Measurements from ENCODE around the gene NCKAP5. TPM values are rescaled to one million over a fixed set of nuclear protein-coding genes. Genes with fewer than 3 reads are reported as not detected.

The NCKAP5 gene
- total and polyA plus RNA-seq, 7 donors = 0.03 to 1.2 (median 0.22) TPM

DNA sequence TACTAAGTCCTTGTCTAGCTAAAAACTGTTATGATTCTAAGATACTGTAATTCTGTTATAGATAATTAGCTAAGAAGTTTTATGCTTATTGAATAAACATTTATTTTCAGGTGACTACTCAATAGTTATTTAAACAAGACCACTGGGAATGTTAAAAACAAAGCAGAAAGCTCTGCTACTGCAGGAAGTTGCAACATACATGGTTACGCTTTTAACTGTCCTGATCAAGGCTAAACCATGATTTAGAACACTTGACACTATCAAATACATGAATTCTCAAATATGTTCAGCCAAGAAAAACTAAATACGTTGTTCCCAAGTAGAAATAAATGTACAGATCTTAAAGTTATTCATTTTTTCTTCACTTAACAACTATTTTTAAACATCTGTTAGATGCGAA is 263.9 kb downstream of the NCKAP5 start:
- no peaks in the 10 kb centered on the region for H3K36me3 ChIP-seq (ENCODE audit: insufficient read depth in 1 of 2, low read depth in 1 of 2)
- H3K4me1 ChIP-seq = no peaks in the 10 kb centered on the region
- 63 to 81% (median 74%) methylated on average over 3 of the region's 3 CpGs for WGBS, 3 donors
- no peak for ATAC-seq
- H3K27ac ChIP-seq = no peak overlapping the region
- no peaks in the 10 kb centered on the region for H3K27me3 ChIP-seq (ENCODE audit: insufficient read depth in 3 of 3, low read length in 2 of 3)
- TF ChIP-seq, protein P1, sequence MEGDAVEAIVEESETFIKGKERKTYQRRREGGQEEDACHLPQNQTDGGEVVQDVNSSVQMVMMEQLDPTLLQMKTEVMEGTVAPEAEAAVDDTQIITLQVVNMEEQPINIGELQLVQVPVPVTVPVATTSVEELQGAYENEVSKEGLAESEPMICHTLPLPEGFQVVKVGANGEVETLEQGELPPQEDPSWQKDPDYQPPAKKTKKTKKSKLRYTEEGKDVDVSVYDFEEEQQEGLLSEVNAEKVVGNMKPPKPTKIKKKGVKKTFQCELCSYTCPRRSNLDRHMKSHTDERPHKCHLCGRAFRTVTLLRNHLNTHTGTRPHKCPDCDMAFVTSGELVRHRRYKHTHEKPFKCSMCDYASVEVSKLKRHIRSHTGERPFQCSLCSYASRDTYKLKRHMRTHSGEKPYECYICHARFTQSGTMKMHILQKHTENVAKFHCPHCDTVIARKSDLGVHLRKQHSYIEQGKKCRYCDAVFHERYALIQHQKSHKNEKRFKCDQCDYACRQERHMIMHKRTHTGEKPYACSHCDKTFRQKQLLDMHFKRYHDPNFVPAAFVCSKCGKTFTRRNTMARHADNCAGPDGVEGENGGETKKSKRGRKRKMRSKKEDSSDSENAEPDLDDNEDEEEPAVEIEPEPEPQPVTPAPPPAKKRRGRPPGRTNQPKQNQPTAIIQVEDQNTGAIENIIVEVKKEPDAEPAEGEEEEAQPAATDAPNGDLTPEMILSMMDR (IDR thresholded peaks at IDR 0.05) = no peak
- intact Hi-C loops (cut with DNase I) = no loop called here
- no peaks in the 10 kb centered on the region for H3K9me3 ChIP-seq
- no peak overlapping the region for H3K4me3 ChIP-seq
- DNase-seq = no peak

DNA sequence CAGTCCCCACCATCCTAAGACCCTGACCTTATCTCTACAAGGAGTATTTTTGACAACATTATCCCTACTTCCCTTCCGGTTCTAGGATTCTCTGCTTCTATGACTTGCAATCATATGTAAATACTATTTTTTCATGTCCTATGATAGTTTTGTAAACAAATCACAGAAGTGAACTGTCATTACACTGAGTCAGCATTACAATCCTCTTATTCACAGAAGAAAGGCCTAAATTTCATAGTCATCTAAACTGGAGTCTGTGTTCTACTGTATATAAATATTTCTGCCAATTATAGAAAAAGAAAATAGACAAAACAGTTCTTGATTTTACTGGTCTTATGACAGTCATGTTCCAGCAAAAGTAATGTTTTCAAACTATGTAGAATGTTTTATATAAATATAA is 265.1 kb downstream of the NCKAP5 start:
- TF ChIP-seq, protein P1 (IDR thresholded peaks at IDR 0.05) = no peak
- Histone ChIP-seq H3K27ac (no peak overlapping the region), H3K27me3 (ENCODE audit: insufficient read depth in 3 of 3, low read length in 2 of 3) (no peaks in the 10 kb centered on the region), H3K4me1 (no peaks in the 10 kb centered on the region), H3K9me3 (no peaks in the 10 kb centered on the region), H3K4me3 (no peak overlapping the region), H3K36me3 (ENCODE audit: insufficient read depth in 1 of 2, low read depth in 1 of 2) (no peaks in the 10 kb centered on the region)
- WGBS, 3 donors = 77 to 94% (median 94%) methylated on average over 1 of the region's 1 CpG
- ATAC-seq (no peak), DNase-seq (no peak)
- intact Hi-C loops (cut with DNase I) = no loop called here

DNA sequence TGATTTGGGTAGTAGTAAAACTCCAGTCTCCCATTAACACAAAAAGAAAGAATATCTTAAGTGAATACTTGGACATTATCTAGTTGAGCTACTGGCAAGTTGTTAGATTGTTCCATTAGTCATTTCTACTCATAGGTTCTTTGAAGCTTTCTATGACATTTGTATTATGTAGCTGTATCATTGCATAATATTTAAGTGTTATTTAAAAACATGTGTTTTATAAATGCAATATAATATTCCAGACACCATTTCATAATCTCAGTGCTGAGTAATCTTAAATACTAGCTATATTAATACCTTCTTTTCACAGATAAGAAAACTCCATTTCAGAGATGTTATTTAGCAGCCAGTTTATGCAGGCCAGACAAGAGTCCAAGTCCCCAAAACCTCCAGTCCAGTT is 271.9 kb downstream of the NCKAP5 start:
- Histone ChIP-seq H3K4me1 (no peaks in the 10 kb centered on the region), H3K27me3 (ENCODE audit: insufficient read depth in 3 of 3, low read length in 2 of 3) (no peaks in the 10 kb centered on the region), H3K36me3 (ENCODE audit: insufficient read depth in 1 of 2, low read depth in 1 of 2) (no peaks in the 10 kb centered on the region), H3K4me3 (no peak overlapping the region), H3K27ac (no peak overlapping the region), H3K9me3 (no peaks in the 10 kb centered on the region)
- intact Hi-C loops (cut with DNase I) = no loop called here
- ATAC-seq (no peak), DNase-seq (no peak)
- TF ChIP-seq, protein P1 (IDR thresholded peaks at IDR 0.05) = no peak

DNA sequence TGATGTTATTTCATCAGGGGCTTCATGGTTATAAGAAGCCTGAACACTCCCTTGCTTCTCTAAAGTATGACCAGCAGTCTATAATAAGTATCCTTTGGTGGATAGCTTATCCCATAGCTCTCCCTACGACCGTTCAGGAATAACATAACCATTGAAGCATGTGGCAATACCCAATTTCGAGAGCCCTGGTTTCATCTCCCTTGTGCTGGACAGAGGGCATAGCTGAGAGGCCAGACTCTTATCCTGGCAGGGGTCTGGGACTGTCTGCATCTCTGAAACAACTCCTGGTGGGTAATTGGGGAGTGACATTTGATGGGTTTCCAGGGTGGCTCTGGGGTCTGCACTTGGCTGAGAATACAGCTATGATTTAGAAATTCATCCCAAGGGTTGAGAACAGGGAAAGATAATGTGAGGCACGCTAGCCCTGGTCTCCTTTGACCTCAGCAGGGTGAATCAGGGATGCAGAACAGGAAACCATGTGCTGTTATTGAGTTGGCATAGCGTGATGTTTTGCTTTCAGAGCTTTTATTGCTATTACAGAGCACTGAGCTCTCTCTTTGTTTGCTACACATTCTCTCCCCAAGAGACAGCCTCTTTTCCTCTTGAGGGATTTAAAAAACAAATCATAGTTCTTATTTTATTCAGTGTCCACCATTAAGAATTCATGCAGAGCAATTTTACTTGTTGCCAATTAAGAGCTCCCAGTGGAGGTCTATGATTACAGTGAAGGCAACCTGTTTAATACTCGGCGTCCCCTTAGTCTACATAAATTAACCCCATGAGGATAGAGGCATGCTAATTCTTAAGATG is 274.5 kb downstream of the NCKAP5 start:
- H3K27me3 ChIP-seq (ENCODE audit: insufficient read depth in 3 of 3, low read length in 2 of 3) = no peaks in the 10 kb centered on the region

More for the DNA sequence above, 274.5 kb downstream of the NCKAP5 start:
- WGBS, 3 donors = 53 to 62% (median 59%) methylated on average over 7 of the region's 7 CpGs
- TF ChIP-seq, protein P1 (IDR thresholded peaks at IDR 0.05) = no peak
- Histone ChIP-seq H3K4me3 (no peak overlapping the region), H3K36me3 (ENCODE audit: insufficient read depth in 1 of 2, low read depth in 1 of 2) (no peaks in the 10 kb centered on the region), H3K4me1 (no peaks in the 10 kb centered on the region), H3K9me3 (no peaks in the 10 kb centered on the region), H3K27ac (no peak overlapping the region)
- DNase-seq (no peak), ATAC-seq (no peak)
- intact Hi-C loops (cut with DNase I) = no loop called here
